Heart right ventricle (tissue), 16 donors: ENCODE measurements around the gene BEST4. TPM values are rescaled to one million over a fixed set of nuclear protein-coding genes. Genes with fewer than 3 reads are reported as not detected.
A peak's percentile ranks its signal among the peaks of the same experiment; 100 is the strongest.

Experiments
- ATAC-seq, 8 donors: fragments of 200-7000 bp; cut with Tn5 transposase; one replicate each; pipeline ENCODE4 v1.9.1; 2020; ENCODE audit warnings: mild to moderate bottlenecking in 8 of 8, moderate library complexity in 8 of 8, moderate number of reproducible peaks in 1 of 8
- DNase-seq, 2 donors: peaks; one replicate each; pipeline ENCODE4 v3.0.0-alpha.2; 2020
- H3K27ac ChIP-seq, 10 donors: fragments of 200-600 bp; sonication (generic) in 2 of 10; one replicate each; pipeline versions ENCODE4 v1.5.0 to v1.8.0; 2020 to 2022; ENCODE audit warnings: mild to moderate bottlenecking in 3 of 10
- H3K27me3 ChIP-seq, 7 donors: fragments of 200-600 bp; one replicate each; pipeline ENCODE4 v1.8.0; 2021 to 2022; ENCODE audit warnings: mild to moderate bottlenecking in 2 of 7
- H3K36me3 ChIP-seq, 9 donors: fragments of 200-600 bp; sonication (generic) in 1 of 9; one replicate each; pipeline versions ENCODE4 v1.5.0 to v1.8.0; 2020 to 2022; ENCODE audit warnings: mild to moderate bottlenecking in 2 of 9
- H3K4me1 ChIP-seq, 9 donors: fragments of 200-600 bp; sonication (generic) in 1 of 9; one replicate each; pipeline versions ENCODE4 v1.5.0 to v1.8.0; 2020 to 2022; ENCODE audit warnings: mild to moderate bottlenecking in 4 of 9
- H3K4me3 ChIP-seq, 10 donors: fragments of 200-600 bp; sonication (generic) in 2 of 10; one replicate each; pipeline versions ENCODE4 v1.5.0 to v1.8.0; 2020 to 2022; ENCODE audit warnings: mild to moderate bottlenecking in 7 of 10, moderate library complexity in 2 of 10
- H3K9me3 ChIP-seq, 11 donors: fragments of 200-600 bp in 10 of 11; sonication (generic) in 2 of 11; one replicate each; pipeline versions ENCODE4 v1.5.0 to v1.8.0; 2013 to 2022; ENCODE audit warnings: mild to moderate bottlenecking in 2 of 11, control low read depth in 1 of 11, moderate library complexity in 1 of 11
- WGBS, 2 donors: extraction: QIAGEN DNeasy Blood & Tissue Kit; methylation state at CpG; one replicate each; pipeline ENCODE4 v1.1.7; 2013; ENCODE audit warnings: inconsistent platforms in 1 of 2; 5-methylcytosine and 5-hydroxymethylcytosine counted together
- intact Hi-C, 10 donors: fragments of 100-400 bp; cut with DNase I; formaldehyde crosslinking; loops; one replicate each; pipeline versions ENCODE4 v1.11.1 to v1.14.2; 2022
- polyA plus RNA-seq, 2 donors: library from polyadenylated mRNA; stranded (reverse); fragments of 200-250 nt; gene quantifications; one replicate each; pipeline ENCODE4 v1.2.3, GENCODE V29; 2013
- total RNA-seq, 10 donors: library from RNA; stranded (reverse); fragmentation: NEBNext Ultra II Directional in 3 of 10; extraction: Animal tissue kit (Norgen Biotek cat#: 25700) in 3 of 10; gene quantifications; one replicate each; pipeline versions ENCODE4 v1.2.1 to v1.2.4, GENCODE V29; 2021 to 2023
- TF ChIP-seq, protein P1 (sequence below), 9 donors: fragments of 200-600 bp; sonication (generic) in 2 of 9; IDR thresholded peaks; one replicate each; pipeline versions ENCODE4 v1.5.0 to v1.8.0; 2021 to 2022; ENCODE audit warnings: antibody characterized with exemption in 9 of 9, mild to moderate bottlenecking in 5 of 9, moderate library complexity in 1 of 9
- donor health status: Arrhythmogenic right ventricular cardiomyopathy.
- donor health status: ischemic (EF 13 %, LVEDD 7.1; RV severe dilation, severe dysfunction).
- donor health status: healthy with polysubstance abuse.
- donor health status: DM: no; HTN: yes; CAD: no.
- donor health status: DM: no; HTN: no; CAD: no.
- donor health status: ischemic (EF 25% LVEDD 6.9; RV normal size, moderate dysfunction).
- donor health status: ischemic (EF 25% LVEDD 5.7; RV mildly dilated, moderate dysfunction).
- donor health status: healthy.
- donor health status: DM: yes; HTN: yes; CAD: no.
- donor health status: Ischemic cardiomyopathy.
- donor health status: ischemic (EF 35%, LVEDD 5.7; RV mildly dilated, moderate dysfunction).
- donor health status: nonischemic (EF 11% LVEDD 7.7; RV severe dilation, severe dysfunction).
- donor health status: DM: yes; HTN: yes; CAD: no.
- donor health status: PGD.
- donor health status: ischemic (EF 29% LVEDD 5.4; RV normal size, mild dysfunction).
- donor health status: nonischemic (EF 23%, LVEDD 6.1; RV moderate dilation, normal function).

The BEST4 gene
- total and polyA plus RNA-seq, 12 donors = 0.07 to 0.44 (median 0.16) TPM; not detected in 5

DNA sequence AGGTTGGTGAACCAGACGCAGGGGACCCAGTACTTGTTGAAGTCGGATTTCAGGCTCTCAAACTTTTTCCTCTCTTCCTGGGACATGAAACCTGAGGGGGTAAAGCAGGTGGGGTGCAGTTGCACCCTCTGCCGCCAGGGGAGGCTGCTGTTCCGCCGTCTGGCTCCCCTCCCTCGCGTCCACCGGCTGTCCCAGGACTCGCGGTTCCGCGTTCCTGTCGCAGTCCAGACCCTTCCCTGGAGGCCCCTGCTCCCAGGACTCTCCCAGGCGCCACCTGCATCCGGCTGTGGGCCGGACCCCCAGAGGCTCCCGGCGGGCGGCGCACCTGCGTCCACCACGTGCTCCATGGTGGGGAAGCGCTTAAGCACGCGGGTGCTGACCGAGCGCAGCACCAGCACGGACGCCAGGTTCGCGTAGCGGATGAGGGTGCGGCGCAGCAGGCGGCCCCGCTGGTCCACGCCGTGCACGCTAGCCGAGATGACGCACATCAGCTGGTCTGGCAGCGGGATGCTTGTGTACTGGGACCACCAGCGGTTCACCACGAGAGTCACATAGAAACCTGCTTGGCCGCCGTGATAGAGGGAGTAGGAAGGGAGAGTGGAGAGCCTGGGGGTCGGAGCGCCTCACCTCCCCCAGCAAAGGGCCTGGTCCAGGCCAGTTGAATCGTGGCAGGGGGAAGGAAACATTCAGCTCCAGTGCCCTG, 1.7 kb downstream of the BEST4 start:
- WGBS, 2 donors = 6 to 7% methylated on average over 48 to 49 of the region's 49 CpGs
- Histone ChIP-seq H3K27ac (peak overlapping the region in 9 of 10 donors; percentile 34 to 82 (median 58)), H3K4me1 (peaks cover 0 to 34% (median 29%) of the 10 kb centered on the region in 9 donors), H3K4me3 (peak overlapping the region; percentile 12 to 62 (median 51)), H3K27me3 (peaks cover 0 to 7% (median 0%) of the 10 kb centered on the region in 7 donors), H3K9me3 (no peaks in the 10 kb centered on the region), H3K36me3 (peaks cover 0 to 10% (median 0%) of the 10 kb centered on the region in 9 donors)
- DNase-seq (peak; percentile 64 to 73), ATAC-seq (peak; percentile 57 to 81 (median 74))
- TF ChIP-seq, protein P1, sequence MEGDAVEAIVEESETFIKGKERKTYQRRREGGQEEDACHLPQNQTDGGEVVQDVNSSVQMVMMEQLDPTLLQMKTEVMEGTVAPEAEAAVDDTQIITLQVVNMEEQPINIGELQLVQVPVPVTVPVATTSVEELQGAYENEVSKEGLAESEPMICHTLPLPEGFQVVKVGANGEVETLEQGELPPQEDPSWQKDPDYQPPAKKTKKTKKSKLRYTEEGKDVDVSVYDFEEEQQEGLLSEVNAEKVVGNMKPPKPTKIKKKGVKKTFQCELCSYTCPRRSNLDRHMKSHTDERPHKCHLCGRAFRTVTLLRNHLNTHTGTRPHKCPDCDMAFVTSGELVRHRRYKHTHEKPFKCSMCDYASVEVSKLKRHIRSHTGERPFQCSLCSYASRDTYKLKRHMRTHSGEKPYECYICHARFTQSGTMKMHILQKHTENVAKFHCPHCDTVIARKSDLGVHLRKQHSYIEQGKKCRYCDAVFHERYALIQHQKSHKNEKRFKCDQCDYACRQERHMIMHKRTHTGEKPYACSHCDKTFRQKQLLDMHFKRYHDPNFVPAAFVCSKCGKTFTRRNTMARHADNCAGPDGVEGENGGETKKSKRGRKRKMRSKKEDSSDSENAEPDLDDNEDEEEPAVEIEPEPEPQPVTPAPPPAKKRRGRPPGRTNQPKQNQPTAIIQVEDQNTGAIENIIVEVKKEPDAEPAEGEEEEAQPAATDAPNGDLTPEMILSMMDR (IDR thresholded peaks at IDR 0.05) = peak; percentile 89 to 99 (median 97)
- intact Hi-C loops = loop anchor here in 7 of 10 donors (5.0 to 10.0 kb wide), 6 partner anchors 36 to 519 kb away; no protein-coding TSS in a partner anchor

DNA sequence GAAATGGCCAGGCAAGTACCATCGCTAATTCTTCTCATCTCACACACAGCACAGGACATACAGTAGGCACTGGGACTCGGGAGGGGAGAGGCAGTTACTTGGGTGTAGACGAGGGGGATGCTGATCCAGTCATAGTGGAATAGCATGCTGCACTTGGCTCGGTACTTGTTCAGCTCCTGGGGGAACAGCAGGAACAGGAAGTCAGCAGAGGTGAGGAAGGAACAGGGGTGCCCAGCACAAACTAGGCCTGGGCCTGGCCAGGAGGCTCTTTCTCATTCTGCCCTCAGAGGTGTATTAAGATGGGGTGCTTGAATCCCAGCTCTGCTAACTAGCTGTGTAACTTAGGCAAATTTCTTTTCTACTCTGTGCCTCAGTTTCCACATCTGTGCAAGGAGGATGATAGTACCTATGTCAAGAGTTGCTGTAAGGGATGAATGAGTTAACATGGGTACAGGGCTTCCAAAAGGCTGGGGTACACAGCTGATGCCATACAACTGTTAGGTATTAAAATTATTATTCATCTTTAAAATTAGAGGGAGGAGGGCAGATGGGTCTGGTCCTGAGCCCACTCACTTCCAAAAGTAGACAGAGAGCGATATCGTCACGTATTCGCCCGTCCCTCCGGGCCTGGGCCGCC, 2.4 kb downstream of the BEST4 start:
- Histone ChIP-seq H3K9me3 (no peaks in the 10 kb centered on the region), H3K27ac (peak overlapping the region in 8 of 10 donors; percentile 34 to 82 (median 58)), H3K27me3 (peaks cover 0 to 7% (median 0%) of the 10 kb centered on the region in 7 donors), H3K4me1 (peaks cover 0 to 34% (median 29%) of the 10 kb centered on the region in 9 donors), H3K36me3 (peaks cover 0 to 16% (median 0%) of the 10 kb centered on the region in 9 donors), H3K4me3 (peak overlapping the region in 9 of 10 donors; percentile 27 to 62 (median 54))
- DNase-seq = no peak
- WGBS, 2 donors = 33% methylated on average over 11 of the region's 11 CpGs
- ATAC-seq = no peak
- TF ChIP-seq, protein P1 (IDR thresholded peaks at IDR 0.05) = no peak
- intact Hi-C loops = loop anchor here in 7 of 10 donors (5.0 to 10.0 kb wide), 6 partner anchors 37 to 519 kb away; no protein-coding TSS in a partner anchor

DNA sequence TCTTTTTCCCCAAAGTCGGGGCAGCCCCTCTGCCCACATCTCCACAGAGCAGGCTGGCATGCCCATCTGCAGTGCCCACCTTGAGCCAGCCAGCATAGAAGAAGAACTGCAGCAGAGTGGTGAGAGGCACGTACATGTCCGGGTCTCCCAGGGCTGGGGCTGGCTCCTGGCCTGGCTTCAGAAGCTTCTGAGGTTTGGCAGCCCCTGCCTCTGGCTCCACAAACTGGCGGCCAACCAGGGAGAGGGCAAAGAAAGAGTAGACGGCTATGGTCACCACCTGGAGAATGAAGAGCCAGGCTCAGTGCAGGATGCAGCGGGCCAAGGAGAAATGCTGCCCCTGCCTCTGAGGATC, 3.0 kb downstream of the BEST4 start:
- intact Hi-C loops = loop anchor here in 7 of 10 donors (5.0 to 10.0 kb wide), 6 partner anchors 37 to 520 kb away; no protein-coding TSS in a partner anchor

More for the DNA sequence above, 3.0 kb downstream of the BEST4 start:
- H3K4me1 ChIP-seq = peaks cover 0 to 34% (median 29%) of the 10 kb centered on the region in 9 donors
- H3K4me3 ChIP-seq = peak overlapping the region in 2 of 10 donors; percentile 59 to 61
- H3K36me3 ChIP-seq = peaks cover 0 to 22% (median under 1%) of the 10 kb centered on the region in 9 donors
- H3K27ac ChIP-seq = no peak overlapping the region
- ATAC-seq (no peak), DNase-seq (no peak)
- TF ChIP-seq, protein P1 (IDR thresholded peaks at IDR 0.05) = no peak
- WGBS, 2 donors = 90% methylated on average over 6 of the region's 6 CpGs
- H3K9me3 ChIP-seq = no peaks in the 10 kb centered on the region
- peaks cover 0 to 7% (median 0%) of the 10 kb centered on the region in 7 donors for H3K27me3 ChIP-seq
